Tibial artery (tissue), 4 donors: ENCODE data around the gene PLD5.

Experiments
- DNase-seq, 2 donors: peaks; one replicate each; pipeline ENCODE4 v3.0.0-alpha.2; 2019
- H3K27ac ChIP-seq, 2 donors: fragments of 200-600 bp; sonication (generic) in 1 of 2; 1 replicate in 1 of 2; 2 replicates in 1 of 2; pipeline ENCODE4 v1.5.1; 2018 to 2019; ENCODE audit warnings: mild to moderate bottlenecking in 1 of 2
- H3K27me3 ChIP-seq, 2 donors: fragments of 200-600 bp; sonication (generic) in 1 of 2; one replicate each; pipeline versions ENCODE4 v1.5.1 to v1.6.0; 2016 to 2019
- H3K36me3 ChIP-seq, 3 donors: fragments of 200-600 bp; sonication (generic) in 2 of 3; one replicate each; pipeline ENCODE4 v1.5.1; 2016 to 2019; ENCODE audit warnings: mild to moderate bottlenecking in 2 of 3
- H3K4me1 ChIP-seq, 4 donors: fragments of 200-600 bp; sonication (generic) in 2 of 4; 1 replicate in 3 of 4; 2 replicates in 1 of 4; pipeline ENCODE4 v1.5.1; 2016 to 2019
- H3K4me3 ChIP-seq, 2 donors: fragments of 200-600 bp; sonication (generic) in 1 of 2; 1 replicate in 1 of 2; 2 replicates in 1 of 2; pipeline ENCODE4 v1.5.1; 2018 to 2019; ENCODE audit warnings: mild to moderate bottlenecking in 2 of 2
- H3K9me3 ChIP-seq, 3 donors: fragments of 200-600 bp; sonication (generic) in 1 of 3; one replicate each; pipeline ENCODE4 v1.5.1; 2016 to 2019
- CTCF ChIP-seq, 2 experiments: fragments of 200-600 bp in 1 of 2; fragments of 450-650 bp in 1 of 2; IDR thresholded peaks; one replicate each; pipeline ENCODE4 v1.5.1; 2017 to 2019; ENCODE audit warnings: antibody characterized with exemption in 2 of 2, mild to moderate bottlenecking in 1 of 2, moderate library complexity in 1 of 2
- intact Hi-C: fragments of 100-400 bp; cut with DNase I; formaldehyde crosslinking; loops from one replicate; pipeline ENCODE4 v1.15.0; 2023; ENCODE audit warnings: low total_unique reads

The PLD5 gene

GRCh38 chr1:242452573-242452972 is 71.9 kb downstream of the PLD5 start:
- H3K36me3 ChIP-seq = no peaks in the 10 kb centered on the region
- peaks cover 0 to 3% (median 0%) of the 10 kb centered on the region in 4 donors for H3K4me1 ChIP-seq
- no peak overlapping the region for H3K27ac ChIP-seq
- no peaks in the 10 kb centered on the region for H3K27me3 ChIP-seq
- no peak for DNase-seq
- intact Hi-C loops = no loop called here
- H3K9me3 ChIP-seq = no peaks in the 10 kb centered on the region
- no peak for TF ChIP-seq CTCF (IDR thresholded peaks at IDR 0.05)
- H3K4me3 ChIP-seq = no peak overlapping the region

GRCh38 chr1:242449661-242450060 is 74.8 kb downstream of the PLD5 start:
- intact Hi-C loops = no loop called here
- Histone ChIP-seq H3K27ac (no peak overlapping the region), H3K9me3 (no peaks in the 10 kb centered on the region), H3K27me3 (no peaks in the 10 kb centered on the region), H3K4me3 (no peak overlapping the region), H3K4me1 (peaks cover 0 to 3% (median 0%) of the 10 kb centered on the region in 4 donors), H3K36me3 (no peaks in the 10 kb centered on the region)
- TF ChIP-seq CTCF (IDR thresholded peaks at IDR 0.05) = no peak
- DNase-seq = no peak

- Histone ChIP-seq H3K4me3 (no peak overlapping the region), H3K4me1 (peaks cover 0 to 3% (median 0%) of the 10 kb centered on the region in 4 donors), H3K9me3 (no peaks in the 10 kb centered on the region), H3K27ac (no peak overlapping the region), H3K27me3 (no peaks in the 10 kb centered on the region), H3K36me3 (no peaks in the 10 kb centered on the region)
- no peak for DNase-seq
- intact Hi-C loops = no loop called here
- no peak for TF ChIP-seq CTCF (IDR thresholded peaks at IDR 0.05)
Observed at GRCh38 chr1:242448910-242449645, 75.4 kb downstream of the PLD5 start.

GRCh38 chr1:242447689-242448088 is 76.8 kb downstream of the PLD5 start:
- peaks cover 0 to 3% (median 0%) of the 10 kb centered on the region in 4 donors for H3K4me1 ChIP-seq
- TF ChIP-seq CTCF (IDR thresholded peaks at IDR 0.05) = no peak
- no peaks in the 10 kb centered on the region for H3K36me3 ChIP-seq
- no peak overlapping the region for H3K27ac ChIP-seq
- no peak overlapping the region for H3K4me3 ChIP-seq
- intact Hi-C loops = no loop called here
- DNase-seq = no peak
- no peaks in the 10 kb centered on the region for H3K9me3 ChIP-seq
- H3K27me3 ChIP-seq = no peaks in the 10 kb centered on the region

- no peak for TF ChIP-seq CTCF (IDR thresholded peaks at IDR 0.05)
- H3K27me3 ChIP-seq = no peaks in the 10 kb centered on the region
- no peak for DNase-seq
- no peaks in the 10 kb centered on the region for H3K36me3 ChIP-seq
- no peaks in the 10 kb centered on the region for H3K4me1 ChIP-seq
- no peak overlapping the region for H3K27ac ChIP-seq
- no peaks in the 10 kb centered on the region for H3K9me3 ChIP-seq
- intact Hi-C loops = no loop called here
- H3K4me3 ChIP-seq = no peak overlapping the region
Observed at GRCh38 chr1:242440757-242441156, 83.7 kb downstream of the PLD5 start.
